ENCODE results near the gene POLK.
"Not testable (repeated sequence)": the region's sequence is repeated elsewhere in the genome, so short reads cannot be mapped to it uniquely, and the experiment has no call there.

The POLK gene

DNA sequence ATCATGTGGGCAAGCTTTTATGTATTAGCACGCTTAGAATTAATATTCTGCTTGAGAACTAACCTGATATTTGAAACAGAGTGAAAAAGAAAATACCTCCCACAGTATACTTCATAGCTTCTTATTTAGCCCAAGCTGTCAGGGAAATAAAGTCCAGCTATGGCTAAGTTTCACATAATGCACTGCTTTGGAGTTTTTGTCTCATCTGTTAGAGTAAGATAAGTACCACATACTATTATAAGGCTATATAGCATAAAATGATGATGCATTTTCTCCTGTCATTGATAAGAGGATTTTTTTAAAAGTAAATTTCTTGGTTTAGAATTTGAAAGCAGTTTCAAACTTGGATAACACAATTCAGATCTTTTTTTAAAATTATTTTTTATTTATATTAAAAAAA lies 97.2 kb downstream of the POLK start:
- no peak for DNase-seq (ENCODE audit: low read depth in 3 of 3)

DNA sequence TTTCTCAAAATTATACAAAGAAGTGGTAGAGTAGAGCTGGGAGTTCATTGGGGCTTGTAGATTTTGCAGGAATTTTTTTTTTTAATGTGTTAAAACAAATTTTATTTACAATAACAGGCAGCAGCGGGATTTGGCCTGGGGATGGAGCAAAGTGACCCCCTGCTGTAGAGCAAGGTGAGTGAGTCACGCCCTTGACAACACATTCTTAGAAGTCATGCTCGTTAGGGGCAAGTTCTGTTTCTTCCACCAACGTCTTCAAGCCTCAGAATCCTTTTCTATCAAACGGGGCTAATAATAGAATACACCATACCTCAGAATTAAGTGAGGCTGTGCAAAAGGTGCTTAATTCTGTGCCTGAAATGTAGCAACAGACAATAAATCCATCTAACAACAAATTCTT lies 98.5 kb downstream of the POLK start:
- DNase-seq (ENCODE audit: low read depth in 3 of 3) = no peak

DNA sequence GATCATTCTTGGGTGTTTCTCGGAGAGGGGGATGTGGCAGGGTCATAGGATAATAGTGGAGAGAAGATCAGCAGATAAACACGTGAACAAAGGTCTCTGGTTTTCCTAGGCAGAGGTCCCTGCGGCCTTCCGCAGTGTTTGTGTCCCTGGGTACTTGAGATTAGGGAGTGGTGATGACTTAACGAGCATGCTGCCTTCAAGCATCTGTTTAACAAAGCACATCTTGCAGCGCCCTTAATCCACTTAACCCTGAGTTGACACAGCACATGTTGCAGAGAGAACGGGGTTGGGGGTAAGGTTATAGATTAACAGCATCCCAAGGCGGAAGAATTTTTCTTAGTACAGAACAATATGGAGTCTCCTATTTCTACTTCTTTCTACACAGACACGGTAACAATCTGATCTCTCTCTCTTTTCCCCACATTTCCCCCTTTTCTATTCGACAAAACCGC lies 99.2 kb downstream of the POLK start:
- DNase-seq (ENCODE audit: low read depth in 3 of 3) = not testable (repeated sequence)

DNA sequence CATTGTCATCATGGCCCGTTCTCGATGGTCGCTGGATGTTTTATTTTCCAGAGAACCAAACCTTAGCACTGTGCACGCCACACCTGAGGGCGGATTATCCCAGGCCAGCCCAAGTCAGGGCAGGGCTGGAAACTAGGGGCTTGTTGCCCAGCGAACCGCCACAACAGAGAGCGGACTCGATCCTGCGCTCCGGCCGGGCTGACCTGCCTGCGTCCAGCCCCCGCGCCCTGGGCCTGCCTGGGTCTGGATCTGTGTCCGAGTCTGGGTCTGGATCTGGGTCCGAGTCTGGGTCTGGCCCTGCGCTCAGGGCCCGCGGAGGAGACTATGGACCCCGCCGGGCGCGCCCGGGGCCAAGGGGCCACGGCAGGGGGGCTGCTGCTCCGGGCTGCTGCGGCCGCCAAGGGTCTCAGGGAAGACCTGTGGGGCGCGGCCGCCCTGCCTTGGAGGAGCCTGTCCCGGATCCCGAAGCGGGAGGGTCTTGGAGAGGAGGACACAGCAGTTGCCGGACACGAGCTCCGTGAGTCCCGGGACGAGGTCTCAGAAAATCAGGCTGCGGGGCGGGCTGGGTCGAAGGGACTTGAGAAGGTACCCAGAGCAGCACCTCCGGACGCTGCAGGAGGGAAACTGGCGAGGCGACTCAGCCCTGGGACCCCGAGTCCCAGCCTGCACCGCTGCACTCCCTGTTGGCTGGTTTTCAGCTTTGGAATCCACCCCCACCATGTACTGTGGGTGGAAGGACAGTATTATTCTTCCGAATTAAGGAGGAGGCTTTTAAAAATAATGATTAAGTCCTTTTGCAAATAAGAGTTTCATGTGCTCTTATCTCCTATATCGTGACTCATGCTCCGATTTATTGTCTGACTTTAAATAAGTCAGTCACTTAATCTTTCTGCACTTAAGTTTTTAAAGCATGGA lies 99.9 kb downstream of the POLK start, which contains the start of gene ANKDD1B:
Gene ANKDD1B, plus strand, starts transcription at position 143 of the 915 bp plus-strand sequence. Its CDS starts 182 bp downstream, at position 325.
- DNase-seq (ENCODE audit: low read depth in 3 of 3) = no peak

DNA sequence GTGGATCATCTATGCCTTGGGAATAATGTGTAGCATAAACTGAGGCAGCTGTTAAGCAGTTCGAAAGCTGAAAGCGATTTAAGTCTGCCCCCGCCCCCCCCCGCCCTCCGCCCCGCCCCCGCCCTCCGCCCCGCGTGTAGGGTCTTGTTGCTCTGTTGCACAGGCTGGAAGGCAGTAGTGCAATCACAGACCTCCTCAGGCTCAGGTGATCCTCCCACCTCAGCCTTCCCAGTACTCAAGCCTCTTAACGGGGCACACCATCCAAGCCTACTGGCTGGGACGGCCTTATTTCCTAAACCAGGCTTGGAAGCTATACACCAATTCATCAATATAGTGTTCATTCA lies 100.5 kb downstream of the POLK start:
- DNase-seq (ENCODE audit: low read depth in 3 of 3) = no peak

GRCh38 chr5:75612901-75613300 lies 101.2 kb downstream of the POLK start:
- DNase-seq (ENCODE audit: low read depth in 3 of 3) = no peak

GRCh38 chr5:75614176-75614575 lies 102.5 kb downstream of the POLK start:
- no peak for DNase-seq (ENCODE audit: low read depth in 3 of 3)

- no peak for DNase-seq (ENCODE audit: low read depth in 3 of 3)
Observed at GRCh38 chr5:75616371-75616881, 104.7 kb downstream of the POLK start.

DNA sequence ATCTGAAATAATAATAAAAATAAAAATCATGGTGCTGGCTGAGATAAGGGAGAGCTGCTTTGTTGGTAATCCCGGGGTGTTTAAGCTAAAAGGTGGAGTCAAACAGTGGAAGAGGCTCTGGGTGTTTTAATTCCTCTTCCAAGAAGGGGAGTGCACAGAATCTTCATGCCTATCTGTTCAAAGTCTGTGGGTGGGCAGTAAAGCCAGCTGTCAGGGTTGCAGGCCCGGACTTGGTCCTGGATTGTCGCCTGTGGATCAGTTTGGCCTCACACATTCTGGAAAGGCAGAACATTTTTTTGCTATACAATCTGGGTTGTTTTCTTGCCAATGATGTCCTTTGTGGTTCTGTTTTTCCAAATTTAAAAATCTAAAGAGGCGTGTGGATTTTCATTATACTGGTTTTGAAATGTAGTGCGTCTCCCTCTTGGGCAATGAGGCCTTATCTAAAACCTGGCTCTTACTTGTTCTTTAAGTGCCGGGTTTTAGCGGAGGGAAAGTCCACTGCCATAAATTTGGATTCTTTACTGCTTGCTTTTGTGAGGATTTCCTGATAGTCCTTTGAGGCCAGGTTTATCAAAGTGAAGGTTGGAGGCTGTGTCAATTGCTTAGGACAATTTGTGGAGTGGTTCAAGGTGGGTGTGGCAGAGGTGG lies 105.4 kb downstream of the POLK start:
- no peak for DNase-seq (ENCODE audit: low read depth in 3 of 3)

- no peak for DNase-seq (ENCODE audit: low read depth in 3 of 3)
Observed at GRCh38 chr5:75617736-75618352, 106.2 kb downstream of the POLK start.

GRCh38 chr5:75620184-75620959 lies 108.7 kb downstream of the POLK start:
- no peak for DNase-seq (ENCODE audit: low read depth in 3 of 3)

DNA sequence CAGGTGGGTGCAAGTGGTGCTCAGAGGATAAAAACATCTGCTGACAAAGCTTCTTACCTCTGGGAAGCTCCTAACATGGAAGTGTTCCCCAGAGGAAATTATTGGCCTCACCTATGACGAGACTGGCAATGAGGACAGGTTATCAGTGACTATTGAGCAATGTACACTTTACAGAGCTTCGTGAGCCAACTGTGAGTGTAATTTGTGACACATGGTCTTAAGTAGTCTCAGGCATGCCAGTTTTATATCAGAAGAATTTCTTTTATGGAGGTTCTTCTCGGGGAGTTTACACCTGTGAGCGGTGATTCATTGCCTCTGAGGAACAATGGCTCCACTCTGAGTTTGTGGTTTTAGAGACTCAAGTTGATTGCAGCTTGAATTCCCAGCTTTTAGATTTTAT lies 110.9 kb downstream of the POLK start:
- no peak for DNase-seq (ENCODE audit: low read depth in 3 of 3)

DNA sequence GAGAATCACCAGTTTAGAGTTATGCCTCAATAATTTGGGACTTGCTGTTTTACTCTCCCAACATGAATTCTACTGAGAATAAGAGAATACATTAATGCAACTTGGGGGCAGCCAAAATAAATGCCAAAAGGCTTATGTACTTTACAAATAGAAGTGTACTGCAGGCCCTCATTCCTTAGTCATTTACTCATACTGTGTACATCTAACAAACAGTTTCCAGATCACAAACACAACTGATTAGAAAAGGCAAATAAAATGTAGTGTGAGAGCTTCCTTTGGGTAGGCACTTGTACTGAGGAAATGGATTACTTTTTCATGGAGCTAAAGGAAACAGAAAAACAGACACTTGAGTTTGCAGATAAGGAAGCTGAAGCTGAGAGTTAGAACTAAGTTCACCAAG lies 112.2 kb downstream of the POLK start:
- DNase-seq (ENCODE audit: low read depth in 3 of 3) = no peak

DNA sequence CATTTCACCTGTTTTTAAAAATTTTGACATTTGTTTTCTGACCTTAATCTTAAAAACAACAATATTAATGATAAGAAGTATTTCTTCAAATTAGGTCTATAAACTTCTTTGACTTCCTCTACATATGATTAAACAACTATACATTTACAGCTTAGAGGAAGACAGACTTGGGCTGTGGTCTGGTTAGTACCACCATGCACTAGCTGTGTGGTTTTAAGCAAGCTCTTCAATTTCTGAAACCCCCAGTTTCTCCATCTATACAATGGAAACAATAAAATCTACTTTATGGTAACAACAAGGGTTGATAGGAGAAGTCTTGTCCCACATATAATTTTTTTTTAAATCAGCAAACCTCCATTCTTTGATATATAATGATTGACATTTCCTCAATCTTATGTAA lies 115.3 kb downstream of the POLK start:
- DNase-seq (ENCODE audit: low read depth in 3 of 3) = no peak

GRCh38 chr5:75627801-75628200 lies 116.1 kb downstream of the POLK start:
- no peak for DNase-seq (ENCODE audit: low read depth in 3 of 3)

GRCh38 chr5:75630875-75631274 lies 119.2 kb downstream of the POLK start:
- no peak for DNase-seq (ENCODE audit: low read depth in 3 of 3)

DNA sequence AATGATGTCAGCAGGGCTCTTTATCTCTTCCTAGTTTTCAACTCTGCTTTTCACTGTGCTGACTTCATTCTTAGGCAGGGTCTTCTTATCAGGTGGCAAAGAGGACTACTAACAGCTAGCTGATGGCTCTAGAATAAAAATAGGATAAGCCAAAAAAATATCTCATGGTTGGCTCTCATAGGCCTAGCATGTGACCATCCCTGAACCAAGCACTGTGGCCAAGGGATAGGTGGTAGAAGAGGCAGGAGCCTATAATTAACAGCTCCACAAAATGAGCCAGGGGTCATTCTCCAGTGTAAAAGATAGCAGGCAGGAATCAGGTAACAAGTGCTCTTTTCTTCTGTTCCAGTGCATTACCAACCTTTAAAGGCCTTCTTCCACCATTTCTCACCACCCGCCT lies 120.6 kb downstream of the POLK start:
- DNase-seq (ENCODE audit: low read depth in 3 of 3) = no peak

- no peak for DNase-seq (ENCODE audit: low read depth in 3 of 3)
Observed at GRCh38 chr5:75637949-75638348, 126.3 kb downstream of the POLK start.

DNA sequence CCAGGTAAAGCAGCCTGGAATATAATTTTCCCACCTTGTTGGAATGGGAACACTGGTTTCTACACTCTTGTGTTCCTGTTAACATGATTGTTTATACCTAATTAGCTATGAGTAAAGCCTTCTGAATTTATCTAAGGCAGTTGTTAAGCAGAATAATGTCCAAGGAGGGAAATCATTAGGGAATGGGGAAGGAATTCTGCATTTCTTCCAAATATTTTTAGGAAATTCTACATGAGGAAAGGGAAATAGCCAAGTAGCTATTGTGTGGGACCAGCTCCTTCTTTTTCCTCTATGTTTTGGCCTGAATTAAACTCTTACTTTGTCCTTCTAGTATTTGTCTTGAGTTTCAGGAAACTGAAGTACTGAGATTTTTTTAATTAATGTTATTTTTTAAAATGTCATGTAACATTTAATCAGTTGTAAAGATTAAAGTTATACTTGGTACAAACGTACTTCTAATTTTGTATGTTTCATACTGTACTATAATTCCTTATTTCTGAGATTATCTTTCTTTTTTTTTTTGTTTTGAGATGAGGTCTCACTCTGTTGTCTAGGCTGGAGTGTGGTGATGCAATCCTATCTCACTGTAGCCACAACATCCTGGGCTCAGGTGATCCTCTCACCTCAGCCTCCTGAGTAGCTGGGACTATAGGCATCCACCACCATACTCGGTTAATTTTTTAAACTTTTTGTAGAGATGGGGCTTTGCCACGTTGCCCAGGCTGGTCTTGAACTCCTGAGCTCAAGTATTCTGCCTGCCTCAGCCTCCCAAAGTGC lies 128.0 kb downstream of the POLK start:
- DNase-seq (ENCODE audit: low read depth in 3 of 3) = no peak

- DNase-seq (ENCODE audit: low read depth in 3 of 3) = no peak
Observed at GRCh38 chr5:75640395-75640794, 128.7 kb downstream of the POLK start.

DNA sequence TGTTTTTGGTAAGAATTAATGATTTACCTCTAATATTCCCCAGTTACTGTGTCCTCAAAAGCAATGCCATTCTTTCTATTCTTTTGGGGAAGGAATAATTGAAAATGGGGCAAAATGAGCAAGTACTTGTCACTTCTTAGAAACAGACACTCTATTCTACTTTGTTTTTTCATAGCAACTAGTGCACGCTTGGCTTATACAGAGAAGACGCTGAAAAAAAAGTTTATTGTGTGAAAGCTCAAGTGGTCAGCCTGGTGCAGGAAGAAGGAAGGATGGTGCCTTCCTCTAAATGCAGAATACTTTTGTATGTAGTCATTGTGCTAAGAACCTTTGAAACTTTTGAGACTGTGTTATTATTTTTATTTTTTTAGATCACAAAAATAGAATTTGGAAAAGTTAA lies 129.1 kb downstream of the POLK start:
- no peak for DNase-seq (ENCODE audit: low read depth in 3 of 3)
